ENCODE results near the gene SERF2.
"Not testable (repeated sequence)": the region's sequence is repeated elsewhere in the genome, so short reads cannot be mapped to it uniquely, and the experiment has no call there.

Gene SERF2

GRCh38 chr15:43791993-43792760 is at the start of gene SERF2:
Gene SERF2, plus strand, starts transcription at chr15:43792320. Its CDS starts 57 bp downstream, at chr15:43792377.
- in situ Hi-C loops (cut with MboI; ENCODE audit: low sequenced_read_pairs) = no loop called here

- in situ Hi-C loops (cut with MboI; ENCODE audit: low sequenced_read_pairs) = not testable (repeated sequence)
Measured at GRCh38 chr15:43746245-43746902, 45.7 kb upstream of the SERF2 start, which contains the start of gene PDIA3. Gene PDIA3, plus strand, starts transcription at chr15:43746438. Its CDS starts 102 bp downstream, at chr15:43746540.

- in situ Hi-C loops (cut with MboI; ENCODE audit: low sequenced_read_pairs) = not testable (repeated sequence)
Measured at GRCh38 chr15:43746903-43747309, 45.2 kb upstream of the SERF2 start.

- in situ Hi-C loops (cut with MboI; ENCODE audit: low sequenced_read_pairs) = no loop called here
Measured at GRCh38 chr15:43748376-43748775, 43.7 kb upstream of the SERF2 start.

GRCh38 chr15:43749690-43750345 is 42.3 kb upstream of the SERF2 start:
- in situ Hi-C loops (cut with MboI; ENCODE audit: low sequenced_read_pairs) = no loop called here

DNA sequence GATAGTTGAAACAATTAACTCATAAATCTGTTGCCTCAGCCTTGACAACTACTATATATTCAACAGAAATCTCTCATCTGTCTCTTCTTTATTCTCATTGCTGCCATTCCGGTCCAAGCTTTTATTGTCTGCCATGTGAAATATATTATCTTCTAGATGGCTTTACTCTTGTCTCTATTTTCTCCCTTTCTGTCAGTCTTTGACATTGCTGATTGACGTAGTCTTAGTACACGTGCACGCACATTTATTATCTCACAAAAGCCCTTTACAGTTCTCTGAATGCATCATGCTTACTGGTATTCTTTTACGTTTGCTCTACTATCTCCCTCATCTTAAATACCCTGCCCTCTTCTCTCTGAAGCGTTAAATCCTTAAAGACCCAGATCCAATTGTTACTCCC is 40.2 kb upstream of the SERF2 start:
- in situ Hi-C loops (cut with MboI; ENCODE audit: low sequenced_read_pairs) = no loop called here

DNA sequence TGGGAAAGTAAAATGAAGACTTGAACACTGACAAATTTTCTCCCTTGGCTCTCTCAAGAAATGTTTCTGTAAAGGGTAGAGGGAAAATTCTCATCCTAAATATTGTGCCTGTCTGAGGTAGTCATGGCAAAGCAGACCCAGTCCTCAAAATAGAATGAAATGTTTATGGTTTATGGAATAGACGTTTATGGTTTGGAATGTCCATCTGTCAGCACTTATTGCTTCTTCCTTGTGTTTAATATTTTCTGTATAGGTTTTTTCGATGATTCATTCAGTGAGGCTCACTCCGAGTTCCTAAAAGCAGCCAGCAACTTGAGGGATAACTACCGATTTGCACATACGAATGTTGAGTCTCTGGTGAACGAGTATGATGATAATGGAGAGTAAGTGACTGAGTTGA is 29.3 kb upstream of the SERF2 start:
- in situ Hi-C loops (cut with MboI; ENCODE audit: low sequenced_read_pairs) = no loop called here

DNA sequence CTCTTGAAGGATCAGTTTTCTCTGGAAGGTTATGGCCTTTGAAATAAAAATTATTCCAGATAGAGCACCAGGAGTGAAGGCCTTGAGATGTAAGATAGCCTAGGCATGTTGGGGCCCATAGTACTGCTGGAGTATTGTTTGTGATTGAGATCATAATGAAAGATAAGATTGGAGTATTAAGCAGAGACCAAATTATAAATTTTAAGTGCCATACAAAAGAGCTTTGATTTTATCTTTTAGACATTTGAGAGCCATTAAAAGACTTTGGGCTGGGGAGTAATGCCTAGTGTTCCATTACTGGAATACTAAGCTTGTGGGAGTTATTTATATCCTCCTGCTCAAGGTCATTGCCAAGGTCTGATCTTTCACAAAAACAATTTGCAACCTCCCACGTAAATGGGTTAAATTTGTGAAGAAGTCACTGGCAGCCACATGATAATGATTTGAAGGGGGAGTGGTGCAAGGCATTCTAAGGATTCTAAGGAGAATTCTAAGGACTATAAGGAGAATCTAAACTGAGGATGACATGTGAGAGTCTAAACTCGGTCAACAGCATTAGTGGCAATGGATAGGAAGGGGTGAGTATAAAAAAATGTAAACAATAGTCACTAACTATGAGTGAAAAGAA is 28.2 kb upstream of the SERF2 start:
- in situ Hi-C loops (cut with MboI; ENCODE audit: low sequenced_read_pairs) = no loop called here

DNA sequence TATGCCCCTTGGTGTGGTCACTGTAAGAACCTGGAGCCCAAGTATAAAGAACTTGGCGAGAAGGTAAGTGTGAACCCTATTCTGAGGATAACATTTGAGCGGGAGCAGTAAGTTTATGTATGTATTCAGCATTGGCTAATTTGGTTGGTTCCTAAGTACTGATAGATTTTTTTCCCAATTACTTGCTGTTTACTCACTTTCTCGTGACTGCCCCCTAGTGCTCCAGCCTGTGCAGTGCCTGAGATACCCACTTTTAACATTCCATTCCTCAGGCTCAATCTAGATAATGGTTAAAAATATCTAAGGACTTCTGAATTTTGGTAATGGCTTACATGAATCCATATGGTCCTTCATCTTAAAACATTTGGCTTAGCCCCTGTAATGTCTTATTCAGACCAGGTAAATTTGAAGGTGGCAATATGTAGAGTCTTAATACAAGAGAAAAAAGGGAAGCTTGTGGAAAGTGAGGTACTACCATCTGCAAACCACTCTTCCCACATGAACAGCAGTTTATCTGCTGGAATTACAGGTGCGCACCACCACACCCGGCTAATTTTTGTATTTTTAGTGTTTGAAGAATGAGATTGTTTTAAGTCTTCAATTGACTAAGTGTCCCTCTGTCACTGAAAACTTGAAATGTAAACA is 22.4 kb upstream of the SERF2 start:
- in situ Hi-C loops (cut with MboI; ENCODE audit: low sequenced_read_pairs) = no loop called here

GRCh38 chr15:43771816-43772215 is 20.3 kb upstream of the SERF2 start:
- in situ Hi-C loops (cut with MboI; ENCODE audit: low sequenced_read_pairs) = no loop called here

DNA sequence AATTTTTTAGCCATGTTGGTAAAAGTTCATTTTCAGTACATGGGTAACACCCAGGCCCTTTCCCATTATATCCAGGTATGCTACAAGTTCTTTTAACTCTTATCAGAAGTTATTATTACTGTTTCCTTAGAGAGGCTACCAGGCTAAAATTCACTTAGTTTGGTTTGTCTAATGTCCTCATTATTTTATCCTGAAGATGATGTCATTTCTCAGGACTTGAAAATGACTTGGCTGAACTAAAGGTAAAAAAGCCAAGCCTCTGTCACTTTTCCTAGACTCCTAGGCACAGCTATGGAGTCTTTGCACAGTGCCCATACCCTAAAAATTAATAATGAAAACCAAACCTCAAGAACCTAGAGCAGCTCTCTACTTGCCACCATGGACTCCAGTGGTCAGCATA is 19.5 kb upstream of the SERF2 start:
- in situ Hi-C loops (cut with MboI; ENCODE audit: low sequenced_read_pairs) = no loop called here

DNA sequence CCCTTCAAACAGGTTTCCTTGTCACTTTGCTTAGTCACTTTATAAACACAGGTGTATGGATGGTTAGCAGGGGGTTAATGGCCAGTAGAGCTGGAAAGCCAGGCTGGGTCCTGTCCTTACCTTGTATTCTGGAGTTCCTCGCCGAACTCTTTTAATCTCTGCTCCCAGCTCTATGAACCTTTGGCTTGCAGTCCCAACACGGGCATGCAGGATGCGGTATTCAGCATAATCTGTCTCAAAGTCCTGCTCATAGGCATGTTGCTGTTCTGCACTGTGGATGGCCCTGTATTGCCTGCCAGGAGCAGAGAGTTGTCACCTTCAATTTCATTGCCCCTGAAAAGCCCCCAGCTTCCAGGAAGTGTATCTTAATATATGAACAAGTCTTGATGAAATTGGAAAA is 18.1 kb upstream of the SERF2 start:
- in situ Hi-C loops (cut with MboI; ENCODE audit: low sequenced_read_pairs) = no loop called here

GRCh38 chr15:43775411-43775965 is 16.6 kb upstream of the SERF2 start:
- in situ Hi-C loops (cut with MboI; ENCODE audit: low sequenced_read_pairs) = no loop called here

- in situ Hi-C loops (cut with MboI; ENCODE audit: low sequenced_read_pairs) = no loop called here
Measured at GRCh38 chr15:43776101-43776717, 15.9 kb upstream of the SERF2 start.

DNA sequence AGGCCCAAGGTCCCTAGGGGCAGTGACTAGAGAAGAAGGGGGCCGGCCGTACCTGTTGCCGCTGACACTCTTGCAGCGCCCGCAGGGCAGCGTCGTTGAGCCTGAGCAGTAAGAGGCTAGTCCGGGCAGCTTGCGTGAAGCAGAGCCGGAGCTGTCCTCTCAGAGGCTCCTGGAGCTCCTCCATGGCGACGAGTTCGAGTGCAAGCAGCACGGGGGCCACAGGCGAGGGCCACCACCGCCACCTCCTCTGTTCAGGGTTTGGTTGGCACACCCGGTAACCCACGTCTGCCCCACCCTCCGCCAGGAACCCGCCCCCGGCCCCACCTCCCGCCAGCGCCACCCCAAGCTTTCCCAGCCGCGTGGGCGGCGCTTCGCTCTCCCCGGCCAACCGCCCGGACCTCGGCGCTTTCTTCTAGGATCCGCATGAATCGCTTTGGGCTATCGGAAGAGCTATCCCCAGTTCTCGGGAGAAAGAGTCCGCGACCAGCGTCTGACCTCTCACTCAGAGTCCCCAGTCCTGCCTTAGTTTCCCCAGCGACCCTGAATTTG is 15.3 kb upstream of the SERF2 start, which contains the start of gene ELL3:
ELL3 (minus strand) TSS at position 249 of the 549 bp plus-strand sequence; CDS start at position 184, 65 bp downstream.
- in situ Hi-C loops (cut with MboI; ENCODE audit: low sequenced_read_pairs) = no loop called here

DNA sequence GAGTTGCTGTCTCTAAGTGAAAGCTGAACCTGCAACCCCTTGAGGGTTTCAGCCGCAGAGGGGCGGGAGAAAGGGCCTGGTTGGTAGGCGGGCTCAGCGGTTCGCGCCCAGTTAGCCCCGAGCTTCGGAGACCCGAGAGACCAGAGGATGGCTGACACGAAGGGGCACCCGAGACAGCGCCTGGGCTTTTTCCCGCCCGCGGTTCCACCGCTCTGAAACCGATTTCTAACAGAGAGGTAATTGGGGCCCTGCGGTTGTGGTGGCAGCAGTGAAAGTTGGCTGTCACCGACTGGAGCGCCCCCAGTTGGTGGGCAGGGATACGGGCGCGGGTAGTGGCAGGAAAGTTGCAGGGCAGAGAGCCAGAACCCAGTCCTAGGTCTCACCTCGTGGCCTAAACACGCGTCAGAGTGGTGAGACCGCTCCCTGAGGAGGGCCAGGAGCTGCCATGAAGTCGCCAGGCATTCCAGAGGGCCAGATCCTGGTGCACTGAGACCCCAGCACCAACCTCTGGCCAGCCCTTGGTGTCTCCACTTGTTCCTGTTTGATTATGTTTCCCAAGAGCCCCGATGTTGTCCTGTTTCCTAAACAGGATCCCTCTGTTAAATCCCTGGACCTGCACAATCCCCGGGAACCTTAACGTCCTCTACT is 14.7 kb upstream of the SERF2 start:
- in situ Hi-C loops (cut with MboI; ENCODE audit: low sequenced_read_pairs) = no loop called here

DNA sequence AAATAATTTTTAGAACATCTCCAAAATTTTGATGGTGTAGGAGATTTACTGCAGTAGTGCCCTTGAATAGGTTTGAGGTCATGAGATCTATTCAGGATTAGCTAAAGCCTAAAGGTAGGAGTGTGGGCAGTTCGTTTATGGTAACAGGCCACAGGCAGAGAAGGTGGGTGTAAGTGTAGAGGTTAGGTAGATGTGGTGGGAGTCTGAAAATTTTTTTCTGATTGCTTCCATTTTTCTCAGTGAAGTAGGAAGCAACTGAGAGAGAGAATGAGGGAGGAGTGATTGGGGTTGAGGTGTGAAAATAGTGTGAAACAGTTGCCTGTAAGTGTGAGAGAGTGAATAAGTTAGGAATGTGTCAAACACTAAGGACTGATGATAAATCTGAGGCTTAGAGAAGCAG is 13.1 kb upstream of the SERF2 start:
- in situ Hi-C loops (cut with MboI; ENCODE audit: low sequenced_read_pairs) = no loop called here

GRCh38 chr15:43789409-43789808 is 2.7 kb upstream of the SERF2 start:
- in situ Hi-C loops (cut with MboI; ENCODE audit: low sequenced_read_pairs) = no loop called here

GRCh38 chr15:43792761-43793476 is 799 bp downstream of the SERF2 start:
- in situ Hi-C loops (cut with MboI; ENCODE audit: low sequenced_read_pairs) = no loop called here

Data from HL-60/S4 (cell line).